Pancreas (tissue), 10 donors: ENCODE results near the gene OPRM1. TPM values are rescaled to one million over a fixed set of nuclear protein-coding genes. Genes with fewer than 3 reads are reported as not detected.

ENCODE experiments used
- ATAC-seq, 4 donors: fragments of 200-7000 bp; cut with Tn5 transposase; one replicate each; pipeline versions ENCODE4 v1.8.0 to v1.9.1; 2020; ENCODE audit warnings: mild to moderate bottlenecking in 4 of 4, moderate library complexity in 4 of 4
- DNase-seq, 6 donors: peaks; one replicate each; pipeline ENCODE4 v3.0.0-alpha.2; 2020
- FAIRE-seq: peaks from 2 replicates; lab custom pipeline; 2012; peaks lifted over from hg19 to GRCh38; lab: Jason Lieb, UNC
- H3K27ac ChIP-seq, 4 donors: fragments of 200-600 bp; sonication (generic); 1 replicate in 3 of 4; 2 replicates in 1 of 4; pipeline versions ENCODE4 v1.5.0 to v1.8.0; 2020
- H3K27me3 ChIP-seq, 4 donors: fragments of 200-600 bp; one replicate each; pipeline ENCODE4 v1.8.0; 2021
- H3K36me3 ChIP-seq, 3 donors: fragments of 200-600 bp; sonication (generic) in 1 of 3; one replicate each; pipeline versions ENCODE4 v1.5.0 to v1.8.0; 2020 to 2021
- H3K4me1 ChIP-seq, 3 donors: fragments of 200-600 bp; one replicate each; pipeline ENCODE4 v1.8.0; 2021
- H3K4me3 ChIP-seq, 4 donors: fragments of 200-600 bp; sonication (generic) in 2 of 4; one replicate each; pipeline versions ENCODE4 v1.5.0 to v1.8.0; 2020 to 2021
- H3K9me3 ChIP-seq, 4 donors: fragments of 200-600 bp; one replicate each; pipeline ENCODE4 v1.8.0; 2021
- WGBS, 2 donors: extraction: QIAGEN DNeasy Blood & Tissue Kit; methylation state at CpG; one replicate each; pipeline ENCODE4 v1.1.7; 2013; 5-methylcytosine and 5-hydroxymethylcytosine counted together
- intact Hi-C, 3 donors: fragments of 100-400 bp; cut with DNase I; formaldehyde crosslinking; loops; one replicate each; pipeline versions ENCODE4 v1.11.1 to v1.14.2; 2022
- polyA plus RNA-seq, 2 donors: library from polyadenylated mRNA; stranded (reverse); fragments of 200-250 nt; gene quantifications; one replicate each; pipeline ENCODE4 v1.2.3, GENCODE V29; 2013
- total RNA-seq, 6 donors: library from RNA; stranded (reverse); fragmentation: NEBNext Ultra II Directional in 4 of 6; extraction: Animal tissue kit (Norgen Biotek cat#: 25700) in 4 of 6; gene quantifications; one replicate each; pipeline versions ENCODE4 v1.2.1 to v1.2.4, GENCODE V29; 2021 to 2023
- TF ChIP-seq, protein P1 (sequence below), 4 donors: fragments of 200-600 bp; sonication (generic) in 3 of 4; IDR thresholded peaks; one replicate each; pipeline versions ENCODE4 v1.5.0 to v1.8.0; 2021; ENCODE audit warnings: antibody characterized with exemption in 4 of 4
- donor health status: healthy with polysubstance abuse.
- donor health status: DM: no; HTN: no; CAD: no; lungs with moderate emphysema.
- donor health status: DM: no; HTN: no; CAD: no.
- donor health status: control.
- donor health status: control.
- donor health status: Bipolar disorder and iron deficiency.
- donor health status: DM: yes; HTN: yes; CAD: no.
- donor health status: DM: no; HTN: no; CAD: no.
- donor health status: DM: no; HTN: no; CAD: no.
- donor health status: DM: yes; HTN: yes; CAD: no.

The OPRM1 gene
- total and polyA plus RNA-seq, 8 donors: 0.05 TPM; not detected in 7

DNA sequence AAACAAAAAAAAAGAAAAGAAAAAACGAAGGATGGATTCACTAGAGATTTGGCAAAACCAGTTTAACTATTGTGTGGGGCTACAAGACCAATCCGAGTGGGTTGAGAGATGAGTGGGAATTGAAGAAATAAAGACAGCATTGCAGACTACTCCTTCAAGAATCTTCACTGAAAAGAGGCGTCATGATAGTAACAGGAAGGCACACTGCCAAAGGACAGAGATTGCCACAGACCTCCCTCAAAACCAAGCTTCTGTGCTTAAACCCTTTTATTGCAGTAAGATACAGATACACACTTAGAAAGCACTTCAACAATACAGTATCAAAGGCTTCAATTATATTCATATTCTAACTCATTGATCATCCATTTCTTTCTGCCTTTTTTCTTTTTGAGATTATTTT, 213.6 kb downstream of the OPRM1 start:
- ATAC-seq (no peak), FAIRE-seq (no peak), DNase-seq (no peak)
- no peaks in the 10 kb centered on the region for H3K9me3 ChIP-seq
- peaks cover 0 to 7% (median 3%) of the 10 kb centered on the region in 3 donors for H3K4me1 ChIP-seq
- no peaks in the 10 kb centered on the region for H3K27me3 ChIP-seq
- H3K4me3 ChIP-seq: no peak overlapping the region
- intact Hi-C loops: no loop called here
- TF ChIP-seq, protein P1, sequence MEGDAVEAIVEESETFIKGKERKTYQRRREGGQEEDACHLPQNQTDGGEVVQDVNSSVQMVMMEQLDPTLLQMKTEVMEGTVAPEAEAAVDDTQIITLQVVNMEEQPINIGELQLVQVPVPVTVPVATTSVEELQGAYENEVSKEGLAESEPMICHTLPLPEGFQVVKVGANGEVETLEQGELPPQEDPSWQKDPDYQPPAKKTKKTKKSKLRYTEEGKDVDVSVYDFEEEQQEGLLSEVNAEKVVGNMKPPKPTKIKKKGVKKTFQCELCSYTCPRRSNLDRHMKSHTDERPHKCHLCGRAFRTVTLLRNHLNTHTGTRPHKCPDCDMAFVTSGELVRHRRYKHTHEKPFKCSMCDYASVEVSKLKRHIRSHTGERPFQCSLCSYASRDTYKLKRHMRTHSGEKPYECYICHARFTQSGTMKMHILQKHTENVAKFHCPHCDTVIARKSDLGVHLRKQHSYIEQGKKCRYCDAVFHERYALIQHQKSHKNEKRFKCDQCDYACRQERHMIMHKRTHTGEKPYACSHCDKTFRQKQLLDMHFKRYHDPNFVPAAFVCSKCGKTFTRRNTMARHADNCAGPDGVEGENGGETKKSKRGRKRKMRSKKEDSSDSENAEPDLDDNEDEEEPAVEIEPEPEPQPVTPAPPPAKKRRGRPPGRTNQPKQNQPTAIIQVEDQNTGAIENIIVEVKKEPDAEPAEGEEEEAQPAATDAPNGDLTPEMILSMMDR (IDR thresholded peaks at IDR 0.05): no peak
- H3K27ac ChIP-seq: no peak overlapping the region
- no peaks in the 10 kb centered on the region for H3K36me3 ChIP-seq
- WGBS, 2 donors: 54 to 66% methylated on average over 3 of the region's 3 CpGs

GRCh38 chr6:154257067-154257466, 218.0 kb downstream of the OPRM1 start:
- intact Hi-C loops: no loop called here
- H3K27me3 ChIP-seq: no peaks in the 10 kb centered on the region
- no peak for FAIRE-seq
- H3K4me1 ChIP-seq: no peaks in the 10 kb centered on the region
- peak in 2 of 4 donors; percentile 65 to 68 for ATAC-seq
- no peaks in the 10 kb centered on the region for H3K9me3 ChIP-seq
- H3K36me3 ChIP-seq: no peaks in the 10 kb centered on the region
- TF ChIP-seq, protein P1 (IDR thresholded peaks at IDR 0.05): no peak
- no peak overlapping the region for H3K27ac ChIP-seq
- H3K4me3 ChIP-seq: no peak overlapping the region
- WGBS, 2 donors: 92 to 95% methylated on average over 1 of the region's 1 CpG
- DNase-seq: no peak

DNA sequence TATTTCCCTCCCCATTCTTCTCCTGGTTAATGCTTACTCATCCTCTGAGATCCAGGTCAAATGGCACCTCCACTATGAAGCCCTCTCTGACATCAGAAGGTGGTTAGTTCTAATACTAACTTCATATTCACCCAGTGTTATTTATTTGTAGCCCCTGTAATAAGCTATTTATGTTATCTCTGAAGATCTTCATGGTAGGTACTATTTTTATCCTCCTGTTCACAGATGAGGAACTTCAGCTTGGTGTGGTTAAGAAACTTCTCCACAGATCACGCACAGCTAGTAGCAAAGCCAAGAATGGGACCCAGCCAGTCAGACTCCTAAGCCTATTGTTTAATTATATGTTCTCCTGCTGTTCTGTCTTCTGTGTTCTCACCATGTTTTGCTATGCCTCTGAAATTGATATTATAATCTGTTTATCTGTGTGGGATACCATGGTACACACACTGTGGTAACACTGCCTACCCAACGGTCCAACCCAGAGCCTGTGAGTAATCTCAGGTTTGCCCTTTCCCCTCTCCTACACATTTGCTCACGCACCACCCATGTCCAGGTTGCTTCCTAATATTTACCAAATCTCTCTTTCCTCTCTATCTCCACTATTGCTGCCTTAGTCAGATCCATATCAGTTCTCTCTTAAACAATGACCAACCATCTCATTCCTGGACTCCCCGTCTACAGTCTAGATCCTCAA, 219.2 kb downstream of the OPRM1 start:
- intact Hi-C loops: no loop called here
- 72 to 87% methylated on average over 4 of the region's 4 CpGs for whole genome bisulfite sequencing, 2 donors

GRCh38 chr6:154261688-154262397, 222.8 kb downstream of the OPRM1 start:
- TF ChIP-seq, protein P1 (IDR thresholded peaks at IDR 0.05): no peak

More for the DNA sequence above, 219.2 kb downstream of the OPRM1 start:
- ATAC-seq (peak in 1 of 4 donors; percentile 68), FAIRE-seq (no peak), DNase-seq (no peak)
- no peak overlapping the region for H3K27ac ChIP-seq
- H3K27me3 ChIP-seq: no peaks in the 10 kb centered on the region
- no peaks in the 10 kb centered on the region for H3K9me3 ChIP-seq
- H3K36me3 ChIP-seq: no peaks in the 10 kb centered on the region
- no peaks in the 10 kb centered on the region for H3K4me1 ChIP-seq
- no peak overlapping the region for H3K4me3 ChIP-seq
- TF ChIP-seq, protein P1 (IDR thresholded peaks at IDR 0.05): no peak

More at GRCh38 chr6:154261688-154262397, 222.8 kb downstream of the OPRM1 start:
- no peak overlapping the region for H3K27ac ChIP-seq
- whole genome bisulfite sequencing, 2 donors: 88 to 89% methylated on average over 7 of the region's 7 CpGs
- H3K4me1 ChIP-seq: no peaks in the 10 kb centered on the region
- H3K9me3 ChIP-seq: no peaks in the 10 kb centered on the region
- ATAC-seq (peak in 1 of 4 donors; percentile 22), FAIRE-seq (no peak), DNase-seq (no peak)
- H3K27me3 ChIP-seq: no peaks in the 10 kb centered on the region
- intact Hi-C loops: no loop called here
- no peak overlapping the region for H3K4me3 ChIP-seq
- H3K36me3 ChIP-seq: no peaks in the 10 kb centered on the region
